Esophagus squamous epithelium (tissue), 4 donors: ENCODE measurements around the gene TAOK2.

Experiments
- POLR2A ChIP-seq, 4 donors: fragments of 450-650 bp; IDR thresholded peaks; one replicate each; pipeline ENCODE4 v1.6.1; 2017; ENCODE audit warnings: antibody characterized with exemption in 4 of 4, mild to moderate bottlenecking in 4 of 4, moderate library complexity in 3 of 4
- TF ChIP-seq, protein P1 (sequence below), 6 experiments: fragments of 450-650 bp in 4 of 6; fragments of 200-600 bp in 2 of 6; sonication (generic) in 2 of 6; IDR thresholded peaks; one replicate each; pipeline ENCODE4 v1.5.1; 2016 to 2019; ENCODE audit warnings: antibody characterized with exemption in 6 of 6, mild to moderate bottlenecking in 4 of 6, moderate library complexity in 4 of 6

DNA sequence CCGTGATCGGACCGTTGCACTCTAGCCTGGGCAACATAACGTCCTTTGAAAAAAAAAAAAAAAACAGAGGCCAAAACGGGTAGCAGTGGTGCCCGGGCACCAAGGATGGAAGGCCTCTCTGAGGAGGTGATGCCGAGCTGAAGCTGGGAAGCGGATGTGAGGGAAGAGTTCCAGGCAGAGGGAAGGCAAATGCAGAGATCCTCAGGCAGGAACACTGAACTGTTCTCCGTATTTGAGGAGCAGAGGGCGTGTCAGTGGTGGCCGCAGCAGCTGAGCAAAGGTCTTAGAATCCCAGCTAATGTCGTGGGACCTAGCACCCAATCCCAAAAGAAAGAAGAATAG lies 47.0 kb upstream of the TAOK2 start:
- TF ChIP-seq, protein P1, sequence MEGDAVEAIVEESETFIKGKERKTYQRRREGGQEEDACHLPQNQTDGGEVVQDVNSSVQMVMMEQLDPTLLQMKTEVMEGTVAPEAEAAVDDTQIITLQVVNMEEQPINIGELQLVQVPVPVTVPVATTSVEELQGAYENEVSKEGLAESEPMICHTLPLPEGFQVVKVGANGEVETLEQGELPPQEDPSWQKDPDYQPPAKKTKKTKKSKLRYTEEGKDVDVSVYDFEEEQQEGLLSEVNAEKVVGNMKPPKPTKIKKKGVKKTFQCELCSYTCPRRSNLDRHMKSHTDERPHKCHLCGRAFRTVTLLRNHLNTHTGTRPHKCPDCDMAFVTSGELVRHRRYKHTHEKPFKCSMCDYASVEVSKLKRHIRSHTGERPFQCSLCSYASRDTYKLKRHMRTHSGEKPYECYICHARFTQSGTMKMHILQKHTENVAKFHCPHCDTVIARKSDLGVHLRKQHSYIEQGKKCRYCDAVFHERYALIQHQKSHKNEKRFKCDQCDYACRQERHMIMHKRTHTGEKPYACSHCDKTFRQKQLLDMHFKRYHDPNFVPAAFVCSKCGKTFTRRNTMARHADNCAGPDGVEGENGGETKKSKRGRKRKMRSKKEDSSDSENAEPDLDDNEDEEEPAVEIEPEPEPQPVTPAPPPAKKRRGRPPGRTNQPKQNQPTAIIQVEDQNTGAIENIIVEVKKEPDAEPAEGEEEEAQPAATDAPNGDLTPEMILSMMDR (IDR thresholded peaks at IDR 0.05), result no peak
- TF ChIP-seq POLR2A (IDR thresholded peaks at IDR 0.05), result no peak
